ENCODE measurements around the gene SUSD3. TPM values are rescaled to one million over a fixed set of nuclear protein-coding genes. Genes with fewer than 3 reads are reported as not detected.

SUSD3 gene
- total RNA-seq, 1 experiment from 2014 or later, result 9.0 TPM

- Histone ChIP-seq H3K4me2 (ENCODE audit: insufficient read depth, insufficient read length, low read length) (no peak overlapping the region), H4K8ac (replicated peaks; ENCODE audit: insufficient read length, low read depth, low read length) (no peak overlapping the region), H2BK12ac (ENCODE audit: insufficient read length, low read depth, low read length) (no peak overlapping the region), H3K23me2 (ENCODE audit: insufficient read length, low read depth, low read length, poor library complexity, severe bottlenecking) (no peaks in the 10 kb centered on the region), H3T11ph (ENCODE audit: low read length) (no peak overlapping the region), H4K20me1 (ENCODE audit: control insufficient read depth, insufficient read depth, insufficient read length) (no peaks in the 10 kb centered on the region), H2AK5ac (ENCODE audit: insufficient read length, low read length) (no peak overlapping the region), H3K56ac (ENCODE audit: insufficient read length, low read depth, low read length) (no peak overlapping the region), H2BK20ac (ENCODE audit: low read depth, low read length, poor library complexity, severe bottlenecking) (no peak overlapping the region), H3K27me3 (ENCODE audit: insufficient read depth, low read length) (no peaks in the 10 kb centered on the region), H3K27ac (ENCODE audit: insufficient read length, low read depth, low read length) (no peak overlapping the region), H2BK15ac (ENCODE audit: low read depth, low read length) (no peak overlapping the region), H3K23ac (ENCODE audit: insufficient read length, low read depth, low read length) (no peak overlapping the region), H3K79me1 (ENCODE audit: insufficient read depth, low read depth, low read length, poor library complexity, severe bottlenecking) (no peaks in the 10 kb centered on the region), H3K9me3 (ENCODE audit: control insufficient read depth, low read depth, low read length) (no peaks in the 10 kb centered on the region), H2AFZ (ENCODE audit: low read length) (no peak overlapping the region), H3K14ac (ENCODE audit: insufficient read depth, low read length) (no peak overlapping the region), H4K5ac (ENCODE audit: insufficient read length, low read depth, low read length) (no peak overlapping the region), H2BK5ac (ENCODE audit: insufficient read length, low read length) (no peak overlapping the region), H3K4ac (ENCODE audit: low read depth, low read length) (no peak overlapping the region), H3K4me1 (ENCODE audit: insufficient read depth, low read length) (no peaks in the 10 kb centered on the region; the same call in 1 of the 2 replicates), H3K79me2 (ENCODE audit: insufficient read depth, low read length) (no peaks in the 10 kb centered on the region), H3K18ac (ENCODE audit: insufficient read length, low read depth, low read length) (no peak overlapping the region), H4K91ac (ENCODE audit: insufficient read length, low read depth, low read length) (no peak overlapping the region), H3K9ac (ENCODE audit: extremely low read depth, insufficient read length, low read length) (no peak overlapping the region), H2BK120ac (ENCODE audit: low read depth, low read length, poor library complexity, severe bottlenecking) (no peak overlapping the region)
- no peaks in the 10 kb centered on the region for H3K36me3 Mint-ChIP-seq (ENCODE audit: insufficient read depth in 1 of 3, low read depth in 3 of 3)
- WGBS (ENCODE audit: extremely low coverage, insufficient read length, low lambda C conversion rate), result no CpG with 5 or more reads among the region's 6 CpGs
- no peak overlapping the region for H3K27ac Mint-ChIP-seq
- no peak for TF ChIP-seq CTCF (conservative IDR thresholded peaks at IDR 0.05)
- H3K27me3 Mint-ChIP-seq (ENCODE audit: low read depth), result no peaks in the 10 kb centered on the region; the same call in 1 of the 2 replicates
- H3K9me3 Mint-ChIP-seq, result no peaks in the 10 kb centered on the region
- no peak for DNase-seq
- H3K4me3 Mint-ChIP-seq, result no peak overlapping the region
- H3K4me1 Mint-ChIP-seq, result peaks cover 6 to 24% of the 10 kb centered on the region in 2 experiments
Measured at GRCh38 chr9:93033531-93033930, 25.0 kb upstream of the SUSD3 start.

All from H9 (cell line).